Trophoblast cell (in vitro differentiated cells and primary cell): ENCODE measurements around the gene ASB6.
"Not testable (repeated sequence)": the region's sequence is repeated elsewhere in the genome, so short reads cannot be mapped to it uniquely, and the experiment has no call there.

Experiments
- DNase-seq, 2 donors: peaks; one replicate each; pipeline ENCODE4 v3.0.0-alpha.2; 2016
- H2AFZ ChIP-seq: 2 replicates; pipeline ENCODE4 v1.6.1; 2013; ENCODE audit warnings: low read length, moderate library complexity, mild to moderate bottlenecking; ENCODE audit not compliant: insufficient read depth, poor library complexity
- H2AK5ac ChIP-seq: 2 replicates; pipeline ENCODE4 v1.6.1; 2013; ENCODE audit warnings: mild to moderate bottlenecking, low read length
- H2BK120ac ChIP-seq: 2 replicates; pipeline ENCODE4 v1.6.1; 2013; ENCODE audit warnings: low read length, mild to moderate bottlenecking, moderate library complexity; ENCODE audit not compliant: insufficient read depth, poor library complexity
- H2BK12ac ChIP-seq: 2 replicates; pipeline ENCODE4 v1.6.1; 2013; ENCODE audit warnings: mild to moderate bottlenecking, low read length, moderate library complexity
- H2BK5ac ChIP-seq: 2 replicates; pipeline ENCODE4 v1.6.1; 2013; ENCODE audit warnings: low read length, low read depth, moderate library complexity, mild to moderate bottlenecking; ENCODE audit not compliant: poor library complexity
- H3K14ac ChIP-seq: 2 replicates; pipeline ENCODE4 v1.6.1; 2013; ENCODE audit warnings: mild to moderate bottlenecking, low read length
- H3K18ac ChIP-seq: 2 replicates; pipeline ENCODE4 v1.6.1; 2013; ENCODE audit warnings: mild to moderate bottlenecking, low read length
- H3K23ac ChIP-seq: 2 replicates; pipeline ENCODE4 v1.6.1; 2013; ENCODE audit warnings: low read length
- H3K27ac ChIP-seq: 2 replicates; pipeline ENCODE4 v1.5.1; 2013; ENCODE audit warnings: low read depth, mild to moderate bottlenecking, inconsistent platforms, low read length, moderate library complexity
- H3K27me3 ChIP-seq: 2 replicates; pipeline ENCODE4 v1.6.1; 2013; ENCODE audit warnings: inconsistent platforms, mild to moderate bottlenecking, low read length, moderate library complexity; ENCODE audit not compliant: insufficient read depth
- H3K36me3 ChIP-seq, 2 experiments: 1 replicate in 1 of 2; 2 replicates in 1 of 2; pipeline ENCODE4 v1.6.1; 2013; ENCODE audit warnings: low read length in 2 of 2, mild to moderate bottlenecking in 2 of 2, moderate library complexity in 1 of 2; ENCODE audit not compliant: insufficient read depth in 2 of 2, control insufficient read depth in 1 of 2
- H3K4ac ChIP-seq: 2 replicates; pipeline ENCODE4 v1.6.1; 2013; ENCODE audit warnings: low read depth, mild to moderate bottlenecking, low read length, moderate library complexity
- H3K4me1 ChIP-seq, 2 experiments: 1 replicate in 1 of 2; 2 replicates in 1 of 2; pipeline ENCODE4 v1.6.1; 2013; ENCODE audit warnings: low read length in 2 of 2, mild to moderate bottlenecking in 2 of 2, moderate library complexity in 1 of 2; ENCODE audit not compliant: insufficient read depth in 2 of 2, control insufficient read depth in 1 of 2
- H3K4me2 ChIP-seq: 2 replicates; pipeline ENCODE4 v1.6.1; 2013; ENCODE audit warnings: inconsistent platforms, mild to moderate bottlenecking, low read length, moderate library complexity
- H3K4me3 ChIP-seq: 2 replicates; pipeline ENCODE4 v1.5.1; 2013; ENCODE audit warnings: mild to moderate bottlenecking, low read depth, low read length, inconsistent platforms
- H3K79me1 ChIP-seq: one replicate; pipeline ENCODE4 v1.6.1; 2013; ENCODE audit warnings: low read length
- H3K79me2 ChIP-seq: 2 replicates; pipeline ENCODE4 v1.6.1; 2013; ENCODE audit warnings: low read length, mild to moderate bottlenecking; ENCODE audit not compliant: control insufficient read depth, insufficient read depth, poor library complexity
- H3K9ac ChIP-seq: 2 replicates; pipeline ENCODE4 v1.6.1; 2013; ENCODE audit warnings: mild to moderate bottlenecking, low read length
- H3K9me3 ChIP-seq: 2 replicates; pipeline ENCODE4 v1.6.1; 2013; ENCODE audit warnings: low read depth, mild to moderate bottlenecking, control low read depth, inconsistent platforms, low read length; ENCODE audit not compliant: insufficient read depth
- H4K12ac ChIP-seq: 2 replicates; pipeline ENCODE4 v1.6.1; 2013; ENCODE audit warnings: low read depth, mild to moderate bottlenecking, low read length, moderate library complexity
- H4K8ac ChIP-seq: 2 replicates; pipeline ENCODE4 v1.6.1; 2013; ENCODE audit warnings: low read depth, mild to moderate bottlenecking, low read length, moderate library complexity
- H4K91ac ChIP-seq: one replicate; pipeline ENCODE4 v1.6.1; 2013; ENCODE audit warnings: low read depth, mild to moderate bottlenecking, low read length, moderate library complexity
- WGBS: extraction: QIAGEN DNeasy Blood & Tissue Kit; methylation state at CpG from one replicate; pipeline ENCODE4 v1.1.7; 2013; ENCODE audit warnings: missing lambda C conversion rate; ENCODE audit not compliant: insufficient read length, insufficient coverage; ENCODE audit errors: extremely low coverage; 5-methylcytosine and 5-hydroxymethylcytosine counted together

The ASB6 gene

DNA sequence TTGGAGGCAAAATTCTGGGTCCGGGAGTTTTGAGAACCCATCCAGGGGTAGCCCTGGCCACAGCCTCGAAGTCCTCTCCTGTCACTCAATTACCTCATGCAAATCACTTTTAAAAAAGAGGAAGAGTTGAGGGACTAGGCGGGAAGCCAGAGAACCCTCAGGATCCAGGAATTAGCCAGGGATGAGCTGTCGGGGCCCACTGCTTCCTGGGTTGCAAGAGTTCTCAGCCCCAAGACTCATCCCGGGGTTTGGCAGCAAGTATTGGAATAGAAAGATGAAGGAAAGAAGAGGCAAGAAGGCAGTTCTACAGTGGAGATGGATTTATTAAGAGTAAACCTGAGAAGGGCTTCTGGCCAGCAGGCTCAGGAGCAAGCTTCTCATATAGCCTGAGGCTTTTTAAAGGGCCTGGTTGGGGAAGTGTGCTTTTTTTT lies 46.6 kb downstream of the ASB6 start:
- H2BK120ac ChIP-seq, result no peak overlapping the region
- peaks cover 10% of the 10 kb centered on the region for H3K79me2 ChIP-seq
- peak overlapping the region; percentile 27 for H4K8ac ChIP-seq
- peaks cover 23 to 25% of the 10 kb centered on the region in 2 experiments for H3K4me1 ChIP-seq
- no peak overlapping the region for H3K4ac ChIP-seq
- no peak overlapping the region for H3K14ac ChIP-seq
- H3K36me3 ChIP-seq, result no peaks in the 10 kb centered on the region
- H2BK5ac ChIP-seq, result peak overlapping the region; percentile 31
- no peak overlapping the region for H2AK5ac ChIP-seq
- H3K4me2 ChIP-seq, result no peak overlapping the region
- H3K18ac ChIP-seq, result no peak overlapping the region
- no peak overlapping the region for H4K12ac ChIP-seq
- H3K27ac ChIP-seq, result no peak overlapping the region
- H3K27me3 ChIP-seq, result no peaks in the 10 kb centered on the region
- WGBS, result no CpG with 5 or more reads among the region's 5 CpGs
- H3K79me1 ChIP-seq, result peaks cover 29% of the 10 kb centered on the region
- no peaks in the 10 kb centered on the region for H3K9me3 ChIP-seq
- peak overlapping the region; percentile 13 for H2BK12ac ChIP-seq
- no peak overlapping the region for H2AFZ ChIP-seq
- H3K4me3 ChIP-seq, result no peak overlapping the region
- DNase-seq, result peak in 1 of 2 donors; percentile 59
- no peak overlapping the region for H4K91ac ChIP-seq
- H3K23ac ChIP-seq, result no peak overlapping the region
- no peak overlapping the region for H3K9ac ChIP-seq

GRCh38 chr9:129594632-129595031 lies 47.3 kb downstream of the ASB6 start:
- Histone ChIP-seq H2AFZ (no peak overlapping the region), H3K27me3 (no peaks in the 10 kb centered on the region), H4K8ac (no peak overlapping the region), H3K27ac (no peak overlapping the region), H3K79me1 (peaks cover 29% of the 10 kb centered on the region), H2AK5ac (peak overlapping the region; percentile 57), H3K4me2 (no peak overlapping the region), H3K4me3 (no peak overlapping the region), H2BK12ac (peak overlapping the region; percentile 55), H3K79me2 (peaks cover 10% of the 10 kb centered on the region), H3K18ac (no peak overlapping the region), H2BK5ac (no peak overlapping the region), H3K9ac (no peak overlapping the region), H3K36me3 (no peaks in the 10 kb centered on the region), H4K91ac (no peak overlapping the region), H3K23ac (no peak overlapping the region), H4K12ac (no peak overlapping the region), H3K4me1 (peaks cover 23 to 25% of the 10 kb centered on the region in 2 experiments), H3K4ac (no peak overlapping the region), H3K14ac (no peak overlapping the region), H3K9me3 (no peaks in the 10 kb centered on the region), H2BK120ac (peak overlapping the region; percentile 25)
- WGBS, result no CpG with 5 or more reads among the region's 7 CpGs
- no peak for DNase-seq

DNA sequence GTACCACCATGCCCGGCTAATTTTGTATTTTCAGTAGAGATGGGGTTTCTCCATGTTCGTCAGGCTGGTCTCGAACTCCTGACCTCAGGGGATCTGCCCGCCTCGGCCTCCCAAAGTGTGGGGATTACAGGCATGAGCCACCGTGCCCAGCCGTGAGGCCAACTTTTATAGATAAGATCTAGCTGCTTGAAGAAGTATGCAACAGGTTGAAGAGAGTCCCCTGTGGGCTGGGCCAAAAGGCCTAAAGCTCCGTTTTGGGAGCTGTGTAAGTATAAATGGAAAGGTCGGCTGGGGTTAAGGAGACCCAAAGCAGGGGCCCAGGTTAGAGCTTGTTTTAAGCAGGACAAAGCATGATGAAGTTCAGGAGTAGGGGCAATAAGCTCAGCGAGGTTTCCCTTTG lies 49.2 kb downstream of the ASB6 start:
- H3K27me3 ChIP-seq, H3K36me3 ChIP-seq, H2AK5ac ChIP-seq, H3K4me3 ChIP-seq, H4K8ac ChIP-seq, H2BK120ac ChIP-seq, H2AFZ ChIP-seq, DNase-seq, H3K4me2 ChIP-seq, H3K4ac ChIP-seq, H3K18ac ChIP-seq, H3K27ac ChIP-seq, H3K23ac ChIP-seq, H3K9me3 ChIP-seq, H4K91ac ChIP-seq, H3K79me2 ChIP-seq, H2BK12ac ChIP-seq, H3K14ac ChIP-seq, H2BK5ac ChIP-seq, H3K9ac ChIP-seq, H4K12ac ChIP-seq: not testable (repeated sequence)
- no CpG with 5 or more reads among the region's 10 CpGs for whole genome bisulfite sequencing
- peaks cover 18 to 19% of the 10 kb centered on the region in 2 experiments for H3K4me1 ChIP-seq
- H3K79me1 ChIP-seq, result peaks cover 21% of the 10 kb centered on the region

GRCh38 chr9:129591916-129592315 lies 50.0 kb downstream of the ASB6 start:
- Histone ChIP-seq H3K4me1 (peaks cover 14 to 18% of the 10 kb centered on the region in 2 experiments), H3K23ac (no peak overlapping the region), H3K36me3 (no peaks in the 10 kb centered on the region), H4K8ac (no peak overlapping the region), H3K9ac (no peak overlapping the region), H4K12ac (no peak overlapping the region), H3K79me2 (peaks cover 3% of the 10 kb centered on the region), H2BK12ac (peak overlapping the region; percentile 30), H3K14ac (no peak overlapping the region), H3K27ac (no peak overlapping the region), H3K18ac (no peak overlapping the region), H2BK5ac (no peak overlapping the region), H2BK120ac (no peak overlapping the region), H3K9me3 (no peaks in the 10 kb centered on the region), H4K91ac (no peak overlapping the region), H3K79me1 (peaks cover 13% of the 10 kb centered on the region), H3K4me2 (no peak overlapping the region), H3K4me3 (no peak overlapping the region), H2AK5ac (peak overlapping the region; percentile 60), H2AFZ (no peak overlapping the region), H3K4ac (no peak overlapping the region), H3K27me3 (no peaks in the 10 kb centered on the region)
- WGBS, result no CpG with 5 or more reads among the region's 5 CpGs
- no peak for DNase-seq
